Central memory CD8-positive, alpha-beta T cell (primary cell): ENCODE measurements around the gene DSP.
A peak's percentile ranks its signal among the peaks of the same experiment; 100 is the strongest.

Source experiments
- ATAC-seq: fragments of 150-1000 bp; cut with Tn5 transposase; replicated peaks from 2 replicates; pipeline ENCODE4 v1.10.0; 2022; ENCODE audit warnings: mild to moderate bottlenecking, moderate FRiP score, moderate number of reproducible peaks; ENCODE audit not compliant: poor library complexity, severe bottlenecking; ENCODE audit errors: extremely low read depth
- DNase-seq, 2 donors: peaks; one replicate each; pipeline ENCODE4 v3.0.0; 2021; ENCODE audit warnings: low spot score in 2 of 2
- H3K27ac Mint-ChIP-seq: one replicate; pipeline ENCODE4 v1.8.0; 2022; ENCODE audit warnings: low read depth, mild to moderate bottlenecking, moderate library complexity, mixed read lengths
- H3K27me3 Mint-ChIP-seq: one replicate; pipeline ENCODE4 v1.8.0; 2022; ENCODE audit warnings: mixed read lengths
- H3K36me3 Mint-ChIP-seq: one replicate; pipeline ENCODE4 v1.8.0; 2022; ENCODE audit warnings: mild to moderate bottlenecking, moderate library complexity, mixed read lengths; ENCODE audit not compliant: insufficient read depth
- H3K4me1 Mint-ChIP-seq: one replicate; pipeline ENCODE4 v1.8.0; 2022; ENCODE audit warnings: mixed read lengths
- H3K4me3 Mint-ChIP-seq: one replicate; pipeline ENCODE4 v1.8.0; 2022; ENCODE audit warnings: mild to moderate bottlenecking, moderate library complexity, mixed read lengths
- H3K9me3 Mint-ChIP-seq: one replicate; pipeline ENCODE4 v1.8.0; 2022; ENCODE audit warnings: mixed read lengths

Gene DSP, protein sequence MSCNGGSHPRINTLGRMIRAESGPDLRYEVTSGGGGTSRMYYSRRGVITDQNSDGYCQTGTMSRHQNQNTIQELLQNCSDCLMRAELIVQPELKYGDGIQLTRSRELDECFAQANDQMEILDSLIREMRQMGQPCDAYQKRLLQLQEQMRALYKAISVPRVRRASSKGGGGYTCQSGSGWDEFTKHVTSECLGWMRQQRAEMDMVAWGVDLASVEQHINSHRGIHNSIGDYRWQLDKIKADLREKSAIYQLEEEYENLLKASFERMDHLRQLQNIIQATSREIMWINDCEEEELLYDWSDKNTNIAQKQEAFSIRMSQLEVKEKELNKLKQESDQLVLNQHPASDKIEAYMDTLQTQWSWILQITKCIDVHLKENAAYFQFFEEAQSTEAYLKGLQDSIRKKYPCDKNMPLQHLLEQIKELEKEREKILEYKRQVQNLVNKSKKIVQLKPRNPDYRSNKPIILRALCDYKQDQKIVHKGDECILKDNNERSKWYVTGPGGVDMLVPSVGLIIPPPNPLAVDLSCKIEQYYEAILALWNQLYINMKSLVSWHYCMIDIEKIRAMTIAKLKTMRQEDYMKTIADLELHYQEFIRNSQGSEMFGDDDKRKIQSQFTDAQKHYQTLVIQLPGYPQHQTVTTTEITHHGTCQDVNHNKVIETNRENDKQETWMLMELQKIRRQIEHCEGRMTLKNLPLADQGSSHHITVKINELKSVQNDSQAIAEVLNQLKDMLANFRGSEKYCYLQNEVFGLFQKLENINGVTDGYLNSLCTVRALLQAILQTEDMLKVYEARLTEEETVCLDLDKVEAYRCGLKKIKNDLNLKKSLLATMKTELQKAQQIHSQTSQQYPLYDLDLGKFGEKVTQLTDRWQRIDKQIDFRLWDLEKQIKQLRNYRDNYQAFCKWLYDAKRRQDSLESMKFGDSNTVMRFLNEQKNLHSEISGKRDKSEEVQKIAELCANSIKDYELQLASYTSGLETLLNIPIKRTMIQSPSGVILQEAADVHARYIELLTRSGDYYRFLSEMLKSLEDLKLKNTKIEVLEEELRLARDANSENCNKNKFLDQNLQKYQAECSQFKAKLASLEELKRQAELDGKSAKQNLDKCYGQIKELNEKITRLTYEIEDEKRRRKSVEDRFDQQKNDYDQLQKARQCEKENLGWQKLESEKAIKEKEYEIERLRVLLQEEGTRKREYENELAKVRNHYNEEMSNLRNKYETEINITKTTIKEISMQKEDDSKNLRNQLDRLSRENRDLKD (N-terminal part only)

DNA sequence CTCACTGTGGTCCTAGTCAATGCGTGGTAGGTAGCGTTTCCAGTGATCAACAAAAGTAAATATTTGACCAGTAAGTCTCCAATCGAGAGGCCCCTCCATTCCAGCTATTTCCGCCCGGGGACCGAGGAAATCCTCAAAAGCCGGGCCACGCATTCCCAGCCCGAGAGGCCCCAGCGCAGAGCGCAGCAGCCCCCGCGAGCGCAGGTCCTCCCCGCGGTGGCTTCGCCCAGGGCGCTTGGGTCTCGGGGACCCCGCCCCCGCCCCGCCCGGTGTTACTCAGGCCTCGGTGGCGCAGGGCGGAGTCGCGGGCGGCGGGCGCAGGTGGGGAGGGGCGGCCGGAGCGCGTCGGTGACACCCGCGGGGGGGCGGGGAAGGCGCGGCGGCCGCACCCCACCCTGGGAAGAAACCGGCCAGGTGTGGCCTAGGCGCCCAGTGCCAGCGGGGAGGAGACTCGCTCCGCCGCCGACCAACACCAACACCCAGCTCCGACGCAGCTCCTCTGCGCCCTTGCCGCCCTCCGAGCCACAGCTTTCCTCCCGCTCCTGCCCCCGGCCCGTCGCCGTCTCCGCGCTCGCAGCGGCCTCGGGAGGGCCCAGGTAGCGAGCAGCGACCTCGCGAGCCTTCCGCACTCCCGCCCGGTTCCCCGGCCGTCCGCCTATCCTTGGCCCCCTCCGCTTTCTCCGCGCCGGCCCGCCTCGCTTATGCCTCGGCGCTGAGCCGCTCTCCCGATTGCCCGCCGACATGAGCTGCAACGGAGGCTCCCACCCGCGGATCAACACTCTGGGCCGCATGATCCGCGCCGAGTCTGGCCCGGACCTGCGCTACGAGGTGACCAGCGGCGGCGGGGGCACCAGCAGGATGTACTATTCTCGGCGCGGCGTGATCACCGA lies at the start of gene DSP:
Gene DSP (plus strand): TSS at position 497 of the 890 bp plus-strand sequence. CDS start 245 bp downstream, at position 742.
- no peak for ATAC-seq
- Mint-ChIP-seq H3K36me3 (peaks cover 2% of the 10 kb centered on the region), H3K4me3 (peak within 1 kb of the TSS; percentile 70), H3K4me1 (peaks cover 5% of the 10 kb centered on the region), H3K9me3 (no peaks in the 10 kb centered on the region), H3K27me3 (peaks cover 94% of the 10 kb centered on the region), H3K27ac (no peak within 1 kb of the TSS)
- no peak for DNase-seq

GRCh38 chr6:7493866-7494265 lies 47.6 kb upstream of the DSP start:
- H3K9me3 Mint-ChIP-seq = no peaks in the 10 kb centered on the region
- ATAC-seq = no peak
- H3K27ac Mint-ChIP-seq = no peak overlapping the region
- no peaks in the 10 kb centered on the region for H3K4me1 Mint-ChIP-seq
- no peak overlapping the region for H3K4me3 Mint-ChIP-seq
- H3K27me3 Mint-ChIP-seq = peaks cover 52% of the 10 kb centered on the region
- H3K36me3 Mint-ChIP-seq = no peaks in the 10 kb centered on the region
- DNase-seq = no peak

DNA sequence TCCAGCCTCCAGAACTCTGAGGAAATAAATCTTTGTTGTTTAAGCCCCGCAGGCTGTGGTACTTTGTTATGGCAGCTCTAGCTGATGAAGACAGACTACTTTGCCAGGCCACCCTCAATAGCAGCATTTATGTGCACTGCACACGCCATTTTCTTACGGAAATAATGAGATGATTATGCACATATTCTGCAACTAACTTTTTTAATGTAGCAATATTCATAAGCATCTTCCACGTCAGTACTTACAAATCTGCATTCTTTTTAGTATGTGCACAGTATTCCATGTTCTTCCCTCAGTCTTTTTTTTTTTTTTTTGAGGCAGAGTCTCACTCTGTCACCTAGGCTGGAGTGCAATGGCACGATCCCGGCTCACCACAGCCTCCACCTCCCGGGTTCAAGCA lies 46.8 kb upstream of the DSP start:
- ATAC-seq (no peak), DNase-seq (no peak)
- H3K27ac Mint-ChIP-seq = no peak overlapping the region
- H3K4me1 Mint-ChIP-seq = no peaks in the 10 kb centered on the region
- peaks cover 58% of the 10 kb centered on the region for H3K27me3 Mint-ChIP-seq
- no peak overlapping the region for H3K4me3 Mint-ChIP-seq
- no peaks in the 10 kb centered on the region for H3K36me3 Mint-ChIP-seq
- H3K9me3 Mint-ChIP-seq = no peaks in the 10 kb centered on the region

DNA sequence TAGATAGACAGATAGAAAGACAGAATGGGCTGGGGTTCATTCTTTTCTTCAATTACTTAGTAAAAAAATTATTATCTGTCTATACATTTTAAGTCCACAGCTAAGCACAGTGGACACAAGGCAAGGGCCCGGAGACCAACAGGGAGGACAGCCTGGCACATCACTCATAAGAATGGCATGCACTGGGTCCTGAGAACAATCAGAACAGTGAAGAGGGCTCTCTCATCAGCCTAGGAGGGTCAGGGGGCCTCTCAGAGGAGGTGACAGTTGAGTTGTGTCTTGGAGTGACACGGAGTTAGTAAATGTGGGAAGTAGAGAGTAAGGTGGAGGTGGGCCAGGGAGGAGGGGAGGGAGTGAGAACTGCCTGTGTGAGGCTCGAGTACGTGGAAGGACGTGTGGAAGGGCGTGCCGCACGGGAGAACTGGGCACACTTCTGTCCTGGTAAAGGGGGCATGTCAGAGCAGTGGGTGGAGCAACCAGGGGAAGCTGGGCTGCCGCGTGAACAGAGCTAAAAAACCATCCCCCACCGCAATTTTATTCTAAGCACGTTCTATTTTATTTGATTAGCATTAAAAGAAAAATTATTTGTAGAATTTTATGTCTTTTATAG lies 45.1 kb upstream of the DSP start:
- no peak for DNase-seq
- no peak overlapping the region for H3K27ac Mint-ChIP-seq
- H3K4me3 Mint-ChIP-seq = no peak overlapping the region
- H3K4me1 Mint-ChIP-seq = no peaks in the 10 kb centered on the region
- ATAC-seq = no peak
- H3K27me3 Mint-ChIP-seq = peaks cover 75% of the 10 kb centered on the region
- H3K36me3 Mint-ChIP-seq = no peaks in the 10 kb centered on the region
- no peaks in the 10 kb centered on the region for H3K9me3 Mint-ChIP-seq

- H3K9me3 Mint-ChIP-seq = no peaks in the 10 kb centered on the region
- H3K4me1 Mint-ChIP-seq = no peaks in the 10 kb centered on the region
- no peak overlapping the region for H3K27ac Mint-ChIP-seq
- ATAC-seq (no peak), DNase-seq (no peak)
- H3K36me3 Mint-ChIP-seq = no peaks in the 10 kb centered on the region
- H3K4me3 Mint-ChIP-seq = no peak overlapping the region
- H3K27me3 Mint-ChIP-seq = peaks cover 62% of the 10 kb centered on the region
Measured at GRCh38 chr6:7500752-7501282, 40.7 kb upstream of the DSP start.

GRCh38 chr6:7502743-7503142 lies 38.7 kb upstream of the DSP start:
- DNase-seq (no peak), ATAC-seq (no peak)
- H3K27ac Mint-ChIP-seq = no peak overlapping the region
- no peaks in the 10 kb centered on the region for H3K36me3 Mint-ChIP-seq
- no peak overlapping the region for H3K4me3 Mint-ChIP-seq
- H3K4me1 Mint-ChIP-seq = no peaks in the 10 kb centered on the region
- peaks cover 53% of the 10 kb centered on the region for H3K27me3 Mint-ChIP-seq
- H3K9me3 Mint-ChIP-seq = no peaks in the 10 kb centered on the region

DNA sequence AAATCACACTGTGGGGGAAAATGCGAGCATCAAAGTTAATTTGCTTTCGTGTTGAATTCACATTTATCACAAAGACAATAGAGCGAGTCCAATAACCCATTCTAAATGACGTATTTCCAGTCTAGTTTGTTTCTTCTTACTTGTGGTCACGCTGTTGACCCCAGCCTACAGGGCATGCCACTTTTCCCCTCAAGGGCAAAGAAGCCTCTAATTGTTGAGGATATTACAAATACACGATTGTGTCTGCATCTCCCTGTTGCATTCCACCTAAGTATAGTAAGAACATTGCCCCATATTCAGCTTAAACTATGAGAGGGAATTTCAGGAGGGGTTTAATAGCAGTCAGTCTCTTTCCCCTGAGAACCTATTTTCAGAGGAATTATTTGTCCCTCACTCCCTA lies 37.4 kb upstream of the DSP start:
- no peak overlapping the region for H3K4me3 Mint-ChIP-seq
- H3K36me3 Mint-ChIP-seq = no peaks in the 10 kb centered on the region
- DNase-seq (no peak), ATAC-seq (no peak)
- no peak overlapping the region for H3K27ac Mint-ChIP-seq
- peaks cover 53% of the 10 kb centered on the region for H3K27me3 Mint-ChIP-seq
- H3K9me3 Mint-ChIP-seq = no peaks in the 10 kb centered on the region
- no peaks in the 10 kb centered on the region for H3K4me1 Mint-ChIP-seq

- Mint-ChIP-seq H3K27me3 (peaks cover 52% of the 10 kb centered on the region), H3K4me1 (no peaks in the 10 kb centered on the region), H3K27ac (no peak overlapping the region), H3K4me3 (no peak overlapping the region), H3K9me3 (no peaks in the 10 kb centered on the region), H3K36me3 (no peaks in the 10 kb centered on the region)
- ATAC-seq (no peak), DNase-seq (no peak)
Measured at GRCh38 chr6:7505189-7505699, 36.2 kb upstream of the DSP start.

GRCh38 chr6:7507600-7507999 lies 33.9 kb upstream of the DSP start:
- H3K4me1 Mint-ChIP-seq = no peaks in the 10 kb centered on the region
- ATAC-seq = no peak
- H3K4me3 Mint-ChIP-seq = no peak overlapping the region
- H3K27me3 Mint-ChIP-seq = peaks cover 56% of the 10 kb centered on the region
- no peak overlapping the region for H3K27ac Mint-ChIP-seq
- no peaks in the 10 kb centered on the region for H3K36me3 Mint-ChIP-seq
- no peak for DNase-seq
- H3K9me3 Mint-ChIP-seq = no peaks in the 10 kb centered on the region

GRCh38 chr6:7512320-7512719 lies 29.2 kb upstream of the DSP start:
- Mint-ChIP-seq H3K27ac (no peak overlapping the region), H3K4me1 (no peaks in the 10 kb centered on the region), H3K36me3 (no peaks in the 10 kb centered on the region), H3K9me3 (no peaks in the 10 kb centered on the region), H3K4me3 (no peak overlapping the region), H3K27me3 (peaks cover 35% of the 10 kb centered on the region)
- ATAC-seq (no peak), DNase-seq (no peak)

DNA sequence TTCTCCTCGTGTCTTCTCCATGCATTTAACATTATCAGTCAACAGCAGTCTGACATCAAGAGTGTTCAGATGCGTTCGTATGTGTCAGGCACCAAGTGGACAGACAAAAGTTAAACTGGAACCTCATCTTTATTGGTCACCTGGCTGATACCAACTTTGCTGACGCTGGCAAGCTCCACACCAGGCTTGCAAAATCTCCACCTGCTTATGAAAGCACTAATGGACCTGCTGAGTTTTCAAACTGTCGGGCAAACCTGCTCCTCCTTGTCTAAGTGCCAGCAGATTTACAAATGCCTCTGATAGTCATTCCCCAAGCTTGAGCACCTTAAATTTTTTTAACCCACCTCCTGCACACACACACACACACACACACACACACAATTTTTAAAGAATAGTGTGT lies 27.9 kb upstream of the DSP start:
- no peak overlapping the region for H3K27ac Mint-ChIP-seq
- H3K4me1 Mint-ChIP-seq = no peaks in the 10 kb centered on the region
- no peaks in the 10 kb centered on the region for H3K9me3 Mint-ChIP-seq
- no peak overlapping the region for H3K4me3 Mint-ChIP-seq
- no peaks in the 10 kb centered on the region for H3K36me3 Mint-ChIP-seq
- H3K27me3 Mint-ChIP-seq = peaks cover 35% of the 10 kb centered on the region
- DNase-seq (no peak), ATAC-seq (no peak)
